Activated B cell treated with CpG ODN at 0.5 μM for 24 hours (primary cell): ENCODE data around the gene SERHL2. TPM values are rescaled to one million over a fixed set of nuclear protein-coding genes. Genes with fewer than 3 reads are reported as not detected.

Source experiments
- ATAC-seq: fragments of 200-7000 bp; cut with Tn5 transposase; one replicate; pipeline ENCODE4 v1.10.0; 2021; ENCODE audit warnings: low read depth, mild to moderate bottlenecking, moderate library complexity
- CTCF ChIA-PET: fragments of 350-600 bp; sonication (Branson Sonifier 250); formaldehyde crosslinking; loops from one replicate; lab custom pipeline; 2021; ENCODE audit warnings: antibody characterized with exemption; lab: Charles Lee
- POLR2A ChIA-PET: fragments of 350-600 bp; sonication (Branson Sonifier 250); formaldehyde crosslinking; loops from one replicate; lab custom pipeline; 2021; ENCODE audit warnings: antibody characterized with exemption; lab: Charles Lee
- DNase-seq: peaks from one replicate; pipeline ENCODE4 v3.0.0; 2022
- H3K27ac Mint-ChIP-seq: one replicate; pipeline ENCODE4 v1.8.0; 2020; ENCODE audit warnings: mixed read lengths
- H3K27me3 Mint-ChIP-seq: one replicate; pipeline ENCODE4 v1.8.0; 2021; ENCODE audit warnings: mixed read lengths
- H3K36me3 Mint-ChIP-seq: one replicate; pipeline ENCODE4 v1.8.0; 2021; ENCODE audit warnings: low read depth, mixed read lengths
- H3K4me1 Mint-ChIP-seq: one replicate; pipeline ENCODE4 v1.8.0; 2021; ENCODE audit warnings: mixed read lengths
- H3K4me3 Mint-ChIP-seq: one replicate; pipeline ENCODE4 v1.8.0; 2020; ENCODE audit warnings: mild to moderate bottlenecking, mixed read lengths
- H3K9me3 Mint-ChIP-seq: one replicate; pipeline ENCODE4 v1.8.0; 2020; ENCODE audit warnings: mixed read lengths
- CTCF ChIP-seq: fragments of 200-600 bp; IDR thresholded peaks from one replicate; pipeline ENCODE4 v1.8.0; 2022; ENCODE audit warnings: antibody characterized with exemption, mild to moderate bottlenecking
- intact Hi-C: fragments of 100-400 bp; cut with micrococcal nuclease; formaldehyde crosslinking; loops from one replicate; pipeline ENCODE4 v1.15.1; 2024
- total RNA-seq: library from RNA; stranded (reverse); gene quantifications from 2 replicates; pipeline ENCODE4 v1.2.3, GENCODE V29; 2022

SERHL2 gene
- total RNA-seq, 1 donor from 2014 or later = 1.7 TPM

- peaks cover 57% of the 10 kb centered on the region for H3K4me1 Mint-ChIP-seq
These were observed 56.4 kb downstream of the SERHL2 start for GRCh38 chr22:42610186-42610585.

GRCh38 chr22:42611051-42611450 lies 57.3 kb downstream of the SERHL2 start:
- POLR2A ChIA-PET = interaction anchor here (2.4 kb wide), 1 partner anchor 29 kb away, joined by 7 read pairs; no protein-coding TSS in a partner anchor
- Mint-ChIP-seq H3K27ac (no peak overlapping the region), H3K9me3 (no peaks in the 10 kb centered on the region), H3K27me3 (no peaks in the 10 kb centered on the region), H3K4me1 (peaks cover 61% of the 10 kb centered on the region), H3K36me3 (peaks cover 68% of the 10 kb centered on the region), H3K4me3 (no peak overlapping the region)
- ATAC-seq (no peak), DNase-seq (no peak)
- CTCF ChIA-PET = no interaction called here
- intact Hi-C loops = loop anchor here (5.0 kb wide), 2 partner anchors 94 to 519 kb away; partner anchors contain the start of genes NDUFA6 and RRP7A
- TF ChIP-seq CTCF = no peak

More at GRCh38 chr22:42610186-42610585, 56.4 kb downstream of the SERHL2 start:
- no peak for TF ChIP-seq CTCF
- ATAC-seq (no peak), DNase-seq (no peak)
- no peaks in the 10 kb centered on the region for H3K9me3 Mint-ChIP-seq
- H3K27ac Mint-ChIP-seq = no peak overlapping the region
- H3K36me3 Mint-ChIP-seq = peaks cover 70% of the 10 kb centered on the region
- CTCF ChIA-PET = no interaction called here
- intact Hi-C loops = loop anchor here (5.0 kb wide), 2 partner anchors 93 to 518 kb away; partner anchors contain the start of genes NDUFA6 and RRP7A
- POLR2A ChIA-PET = interaction anchor here (2.4 kb wide), 1 partner anchor 28 kb away, joined by 7 read pairs; no protein-coding TSS in a partner anchor
- H3K27me3 Mint-ChIP-seq = no peaks in the 10 kb centered on the region
- no peak overlapping the region for H3K4me3 Mint-ChIP-seq

GRCh38 chr22:42612336-42612735 lies 58.6 kb downstream of the SERHL2 start:
- Mint-ChIP-seq H3K4me3 (peak overlapping the region; percentile 35), H3K4me1 (peaks cover 62% of the 10 kb centered on the region), H3K9me3 (no peaks in the 10 kb centered on the region), H3K27me3 (no peaks in the 10 kb centered on the region), H3K36me3 (peaks cover 58% of the 10 kb centered on the region), H3K27ac (no peak overlapping the region)
- no peak for ATAC-seq
- POLR2A ChIA-PET = interaction anchor here (0.8 to 2.4 kb wide), 2 partner anchors 14 to 30 kb away, joined by 3 to 7 read pairs; no protein-coding TSS in a partner anchor
- CTCF ChIA-PET = no interaction called here
- no peak for DNase-seq
- intact Hi-C loops = loop anchor here (5.0 kb wide), 2 partner anchors 95 to 520 kb away; partner anchors contain the start of genes NDUFA6 and RRP7A
- TF ChIP-seq CTCF = no peak

GRCh38 chr22:42613872-42614301 lies 60.1 kb downstream of the SERHL2 start:
- H3K27me3 Mint-ChIP-seq = no peaks in the 10 kb centered on the region
- POLR2A ChIA-PET = interaction anchor here (0.5 to 4.0 kb wide), 49 partner anchors 8 to 1305 kb away, joined by 3 to 96 read pairs (median 6); partner anchors contain the start of genes ARFGAP3, CCDC134, CYB5R3 and DESI1
- no peak for ATAC-seq

More at GRCh38 chr22:42613872-42614301, 60.1 kb downstream of the SERHL2 start:
- peaks cover 57% of the 10 kb centered on the region for H3K4me1 Mint-ChIP-seq
- DNase-seq = no peak
- H3K4me3 Mint-ChIP-seq = peak overlapping the region; percentile 91
- CTCF ChIA-PET = interaction anchor here (0.7 to 1.7 kb wide), 5 partner anchors 62 to 320 kb away, joined by 3 to 6 read pairs (median 3); no protein-coding TSS in a partner anchor
- no peaks in the 10 kb centered on the region for H3K9me3 Mint-ChIP-seq
- peaks cover 49% of the 10 kb centered on the region for H3K36me3 Mint-ChIP-seq
- no peak for TF ChIP-seq CTCF
- intact Hi-C loops = loop anchor here (2.0 to 5.0 kb wide), 7 partner anchors 31 to 522 kb away; partner anchors contain the start of genes NDUFA6, PACSIN2, RRP7A and SERHL2
- H3K27ac Mint-ChIP-seq = peak overlapping the region; percentile 97
